ENCODE data around the gene AHCYL2. TPM values are rescaled to one million over a fixed set of nuclear protein-coding genes. Genes with fewer than 3 reads are reported as not detected.

AHCYL2 gene
- total RNA-seq, 1 donor from 2014 or later: 11.0 TPM

DNA sequence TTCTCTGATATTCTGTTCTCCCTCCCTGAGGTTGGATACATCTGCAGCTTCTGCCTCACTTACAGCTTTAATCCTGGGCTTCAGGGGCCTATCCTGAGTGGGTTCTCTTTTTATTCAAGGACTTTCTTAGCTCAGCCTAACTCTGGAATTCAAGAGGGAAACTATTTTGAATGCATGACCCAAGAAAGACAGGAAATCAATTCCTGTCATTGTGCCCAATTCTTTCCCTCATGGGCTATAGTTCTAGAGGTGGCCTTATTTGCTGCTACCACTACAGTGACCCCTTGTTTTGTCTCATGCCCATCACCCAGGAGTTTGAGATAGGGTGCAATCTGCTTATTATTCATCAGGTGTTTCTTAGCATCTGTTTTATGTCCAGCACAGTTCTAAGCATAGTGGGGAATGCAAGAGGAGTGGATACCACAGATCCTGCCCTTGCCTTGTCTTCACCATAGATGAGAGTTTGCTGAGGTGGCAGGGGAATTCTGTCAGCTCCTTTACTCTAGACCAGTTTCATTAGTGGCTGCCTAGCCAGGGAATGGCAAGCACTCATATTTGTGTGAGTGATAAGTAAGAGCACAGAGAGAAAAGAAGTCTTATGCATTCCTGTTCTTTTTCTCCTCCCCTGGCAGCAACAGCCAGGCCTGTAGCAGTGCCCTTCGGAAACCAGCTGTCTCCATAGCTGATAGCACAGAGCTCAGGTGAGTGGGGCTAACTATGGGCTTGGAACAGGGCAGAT is 228.8 kb downstream of the AHCYL2 start:
- H3K27me3 Mint-ChIP-seq (ENCODE audit: low read depth): no peaks in the 10 kb centered on the region
- no peaks in the 10 kb centered on the region for H3K4me1 Mint-ChIP-seq (ENCODE audit: low read depth)
- peaks cover 11% of the 10 kb centered on the region for H3K9me3 Mint-ChIP-seq (ENCODE audit: low read depth)
- TF ChIP-seq, protein P1, sequence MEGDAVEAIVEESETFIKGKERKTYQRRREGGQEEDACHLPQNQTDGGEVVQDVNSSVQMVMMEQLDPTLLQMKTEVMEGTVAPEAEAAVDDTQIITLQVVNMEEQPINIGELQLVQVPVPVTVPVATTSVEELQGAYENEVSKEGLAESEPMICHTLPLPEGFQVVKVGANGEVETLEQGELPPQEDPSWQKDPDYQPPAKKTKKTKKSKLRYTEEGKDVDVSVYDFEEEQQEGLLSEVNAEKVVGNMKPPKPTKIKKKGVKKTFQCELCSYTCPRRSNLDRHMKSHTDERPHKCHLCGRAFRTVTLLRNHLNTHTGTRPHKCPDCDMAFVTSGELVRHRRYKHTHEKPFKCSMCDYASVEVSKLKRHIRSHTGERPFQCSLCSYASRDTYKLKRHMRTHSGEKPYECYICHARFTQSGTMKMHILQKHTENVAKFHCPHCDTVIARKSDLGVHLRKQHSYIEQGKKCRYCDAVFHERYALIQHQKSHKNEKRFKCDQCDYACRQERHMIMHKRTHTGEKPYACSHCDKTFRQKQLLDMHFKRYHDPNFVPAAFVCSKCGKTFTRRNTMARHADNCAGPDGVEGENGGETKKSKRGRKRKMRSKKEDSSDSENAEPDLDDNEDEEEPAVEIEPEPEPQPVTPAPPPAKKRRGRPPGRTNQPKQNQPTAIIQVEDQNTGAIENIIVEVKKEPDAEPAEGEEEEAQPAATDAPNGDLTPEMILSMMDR (IDR thresholded peaks at IDR 0.05): no peak
- peaks cover 8% of the 10 kb centered on the region for H3K36me3 Mint-ChIP-seq (ENCODE audit: low read depth)
- DNase-seq (ENCODE audit: low spot score): no peak
- H3K4me3 Mint-ChIP-seq (ENCODE audit: unreplicated experiment): no peak overlapping the region
- H3K27ac Mint-ChIP-seq (ENCODE audit: unreplicated experiment): no peak overlapping the region

DNA sequence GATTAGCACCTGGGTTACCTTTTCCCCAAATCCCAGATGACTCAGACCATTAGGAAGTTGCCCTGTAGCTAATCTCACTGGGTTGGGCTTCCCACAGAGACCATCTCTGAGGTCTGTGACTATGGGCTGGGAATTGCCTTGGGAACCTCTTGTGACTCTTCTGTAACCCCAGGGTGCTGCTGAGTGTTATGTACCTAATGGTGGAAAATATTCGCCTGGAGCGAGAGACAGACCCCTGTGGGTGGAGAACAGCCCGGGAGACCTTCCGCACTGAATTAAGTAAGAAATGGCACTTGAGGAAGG is 229.4 kb downstream of the AHCYL2 start:
- H3K36me3 Mint-ChIP-seq (ENCODE audit: low read depth): peaks cover 3% of the 10 kb centered on the region
- TF ChIP-seq, protein P1 (IDR thresholded peaks at IDR 0.05): no peak
- no peak overlapping the region for H3K27ac Mint-ChIP-seq (ENCODE audit: unreplicated experiment)
- no peak for DNase-seq (ENCODE audit: low spot score)
- no peak overlapping the region for H3K4me3 Mint-ChIP-seq (ENCODE audit: unreplicated experiment)
- H3K4me1 Mint-ChIP-seq (ENCODE audit: low read depth): no peaks in the 10 kb centered on the region
- no peaks in the 10 kb centered on the region for H3K27me3 Mint-ChIP-seq (ENCODE audit: low read depth)
- H3K9me3 Mint-ChIP-seq (ENCODE audit: low read depth): peaks cover 6% of the 10 kb centered on the region

DNA sequence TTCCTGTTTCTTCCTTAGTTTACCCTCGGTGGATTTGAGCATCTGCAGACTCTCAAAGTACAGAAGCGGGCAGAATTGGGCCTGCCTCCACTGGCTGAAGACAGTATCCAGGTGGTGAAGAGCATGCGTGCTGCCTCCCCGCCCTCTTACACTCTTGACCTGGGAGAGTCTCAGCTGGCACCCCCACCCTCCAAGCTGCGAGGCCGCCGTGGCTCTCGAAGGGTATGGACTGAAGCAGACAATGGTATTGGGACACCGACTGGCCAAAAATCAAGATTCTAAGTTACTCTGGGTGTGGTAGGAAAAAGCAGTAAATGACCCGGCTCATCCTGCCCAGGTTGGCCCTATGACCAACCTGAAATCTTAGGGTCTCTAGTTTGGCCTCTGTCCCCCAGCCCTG is 231.6 kb downstream of the AHCYL2 start:
- H3K27ac Mint-ChIP-seq (ENCODE audit: unreplicated experiment): no peak overlapping the region
- H3K36me3 Mint-ChIP-seq (ENCODE audit: low read depth): no peaks in the 10 kb centered on the region
- H3K9me3 Mint-ChIP-seq (ENCODE audit: low read depth): no peaks in the 10 kb centered on the region
- DNase-seq (ENCODE audit: low spot score): no peak
- TF ChIP-seq, protein P1 (IDR thresholded peaks at IDR 0.05): no peak
- no peaks in the 10 kb centered on the region for H3K27me3 Mint-ChIP-seq (ENCODE audit: low read depth)
- no peaks in the 10 kb centered on the region for H3K4me1 Mint-ChIP-seq (ENCODE audit: low read depth)
- H3K4me3 Mint-ChIP-seq (ENCODE audit: unreplicated experiment): no peak overlapping the region

DNA sequence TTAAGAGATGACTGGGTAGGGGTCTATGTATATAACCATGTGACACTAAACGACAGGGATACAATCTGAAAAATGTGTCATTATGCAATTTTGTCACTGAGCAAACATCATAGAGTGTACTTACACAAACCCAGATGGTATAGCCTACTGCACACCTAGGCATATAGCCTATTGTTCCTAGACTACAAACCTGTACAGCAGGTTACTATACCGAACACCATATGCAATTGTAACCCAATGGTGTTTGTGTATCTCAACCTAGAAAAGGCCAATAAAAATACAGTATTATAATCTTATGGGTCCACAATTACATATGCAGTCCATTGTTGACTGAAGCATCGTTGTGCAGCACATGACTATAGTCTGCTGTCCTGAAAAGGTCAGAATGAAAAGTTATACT is 232.3 kb downstream of the AHCYL2 start:
- no peak for DNase-seq (ENCODE audit: low spot score)
- TF ChIP-seq, protein P1 (IDR thresholded peaks at IDR 0.05): no peak

DNA sequence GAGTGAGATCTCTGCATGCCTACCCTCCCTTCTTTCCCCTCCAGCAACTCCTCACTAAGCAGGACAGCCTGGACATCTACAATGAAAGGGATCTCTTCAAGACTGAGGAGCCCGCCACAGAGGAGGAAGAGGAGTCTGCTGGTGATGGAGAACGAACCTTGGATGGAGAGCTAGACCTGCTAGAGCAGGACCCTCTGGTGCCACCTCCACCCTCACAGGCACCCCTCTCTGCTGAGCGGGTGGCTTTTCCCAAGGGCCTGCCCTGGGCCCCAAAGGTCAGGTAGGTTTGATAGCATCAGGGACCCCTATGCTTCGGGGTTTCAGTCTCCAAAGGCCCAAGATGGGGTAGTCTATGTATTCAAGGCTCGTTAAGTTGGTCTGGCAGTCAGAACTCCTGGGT is 233.3 kb downstream of the AHCYL2 start:
- H3K27me3 Mint-ChIP-seq (ENCODE audit: low read depth): no peaks in the 10 kb centered on the region
- no peaks in the 10 kb centered on the region for H3K4me1 Mint-ChIP-seq (ENCODE audit: low read depth)
- no peak for DNase-seq (ENCODE audit: low spot score)
- no peaks in the 10 kb centered on the region for H3K9me3 Mint-ChIP-seq (ENCODE audit: low read depth)
- no peaks in the 10 kb centered on the region for H3K36me3 Mint-ChIP-seq (ENCODE audit: low read depth)
- no peak overlapping the region for H3K27ac Mint-ChIP-seq (ENCODE audit: unreplicated experiment)
- TF ChIP-seq, protein P1 (IDR thresholded peaks at IDR 0.05): no peak
- no peak overlapping the region for H3K4me3 Mint-ChIP-seq (ENCODE audit: unreplicated experiment)

More for the DNA sequence above, 232.3 kb downstream of the AHCYL2 start:
- Mint-ChIP-seq H3K4me1 (ENCODE audit: low read depth) (no peaks in the 10 kb centered on the region), H3K9me3 (ENCODE audit: low read depth) (no peaks in the 10 kb centered on the region), H3K36me3 (ENCODE audit: low read depth) (no peaks in the 10 kb centered on the region), H3K27me3 (ENCODE audit: low read depth) (no peaks in the 10 kb centered on the region), H3K4me3 (ENCODE audit: unreplicated experiment) (no peak overlapping the region), H3K27ac (ENCODE audit: unreplicated experiment) (no peak overlapping the region)

Measured in chondrocyte (in vitro differentiated cells).